ENCODE results near the gene SYT8. TPM values are rescaled to one million over a fixed set of nuclear protein-coding genes. Genes with fewer than 3 reads are reported as not detected.

Gene SYT8
- total RNA-seq, 1 experiment from 2014 or later: not detected

- Histone ChIP-seq H3K79me1 (ENCODE audit: insufficient read depth, low read depth, low read length, poor library complexity, severe bottlenecking) (no peaks in the 10 kb centered on the region), H2BK12ac (ENCODE audit: insufficient read length, low read depth, low read length) (no peak overlapping the region), H3T11ph (ENCODE audit: low read length) (no peak overlapping the region), H2BK15ac (ENCODE audit: low read depth, low read length) (no peak overlapping the region), H3K9ac (ENCODE audit: extremely low read depth, insufficient read length, low read length) (no peak overlapping the region), H2BK120ac (ENCODE audit: low read depth, low read length, poor library complexity, severe bottlenecking) (no peak overlapping the region), H4K5ac (ENCODE audit: insufficient read length, low read depth, low read length) (no peak overlapping the region), H3K18ac (ENCODE audit: insufficient read length, low read depth, low read length) (no peak overlapping the region), H3K23ac (ENCODE audit: insufficient read length, low read depth, low read length) (no peak overlapping the region), H4K91ac (ENCODE audit: insufficient read length, low read depth, low read length) (no peak overlapping the region), H2BK20ac (ENCODE audit: low read depth, low read length, poor library complexity, severe bottlenecking) (no peak overlapping the region), H2AK5ac (ENCODE audit: insufficient read length, low read length) (no peak overlapping the region), H3K4me1 (ENCODE audit: insufficient read depth, low read length) (no peaks in the 10 kb centered on the region), H3K14ac (ENCODE audit: insufficient read depth, low read length) (no peak overlapping the region), H2AFZ (ENCODE audit: low read length) (no peak overlapping the region), H2BK5ac (ENCODE audit: insufficient read length, low read length) (no peak overlapping the region), H4K8ac (replicated peaks; ENCODE audit: insufficient read length, low read depth, low read length) (no peak overlapping the region), H3K27me3 (ENCODE audit: insufficient read depth, low read length) (no peaks in the 10 kb centered on the region), H3K27ac (ENCODE audit: insufficient read length, low read depth, low read length) (no peak overlapping the region), H4K20me1 (ENCODE audit: control insufficient read depth, insufficient read depth, insufficient read length) (no peaks in the 10 kb centered on the region), H3K56ac (ENCODE audit: insufficient read length, low read depth, low read length) (no peak overlapping the region), H3K9me3 (ENCODE audit: control insufficient read depth, low read depth, low read length) (no peaks in the 10 kb centered on the region), H3K4ac (ENCODE audit: low read depth, low read length) (no peak overlapping the region), H3K4me2 (ENCODE audit: insufficient read depth, insufficient read length, low read length) (no peak overlapping the region), H3K79me2 (ENCODE audit: insufficient read depth, low read length) (no peaks in the 10 kb centered on the region), H3K23me2 (ENCODE audit: insufficient read length, low read depth, low read length, poor library complexity, severe bottlenecking) (peaks cover 3% of the 10 kb centered on the region)
- no peak for DNase-seq
- H3K9me3 Mint-ChIP-seq: no peaks in the 10 kb centered on the region
- no peak for TF ChIP-seq CTCF (conservative IDR thresholded peaks at IDR 0.05)
- H3K27ac Mint-ChIP-seq: 0 out of 7 replicates have a peak overlapping the region, but pooled peaks of 1 of the 3 experiments have one; percentile 33
- WGBS (ENCODE audit: extremely low coverage, insufficient read length, low lambda C conversion rate): no CpG with 5 or more reads among the region's 19 CpGs
- H3K36me3 Mint-ChIP-seq (ENCODE audit: insufficient read depth in 1 of 3, low read depth in 3 of 3): no peaks in the 10 kb centered on the region
- peaks cover 23% of the 10 kb centered on the region for H3K27me3 Mint-ChIP-seq (ENCODE audit: low read depth)
- peaks cover 2 to 3% of the 10 kb centered on the region in 2 experiments; a peak in 3 of 4 replicates for H3K4me1 Mint-ChIP-seq
- no peak overlapping the region for H3K4me3 Mint-ChIP-seq
Measured at GRCh38 chr11:1827931-1828330, 6.9 kb upstream of the SYT8 start.

Measured in H9 (cell line).